HG02885 (cell line): Measurements from ENCODE around the gene GTF3C6.
"Not testable (repeated sequence)": the region's sequence is repeated elsewhere in the genome, so short reads cannot be mapped to it uniquely, and the experiment has no call there.

ENCODE experiments used
- ATAC-seq: cut with Tn5 transposase; IDR thresholded peaks from one replicate; pipeline ENCODE4 v1.9.1; 2021; ENCODE audit warnings: mild to moderate bottlenecking; ENCODE audit not compliant: unreplicated experiment, poor library complexity

The GTF3C6 gene

GRCh38 chr6:110976575-110976974 lies 18.1 kb downstream of the GTF3C6 start:
- ATAC-seq: no peak

- no peak for ATAC-seq
These were observed 21.1 kb downstream of the GTF3C6 start for GRCh38 chr6:110979565-110980101.

GRCh38 chr6:110980227-110980626 lies 21.7 kb downstream of the GTF3C6 start:
- ATAC-seq: no peak

- no peak for ATAC-seq
These were observed 22.1 kb downstream of the GTF3C6 start for GRCh38 chr6:110980648-110981047.

- ATAC-seq: no peak
These were observed 22.7 kb downstream of the GTF3C6 start for GRCh38 chr6:110981202-110981600.

GRCh38 chr6:110990840-110991576 lies 32.5 kb downstream of the GTF3C6 start:
- no peak for ATAC-seq

GRCh38 chr6:110996691-110997090 lies 38.2 kb downstream of the GTF3C6 start:
- no peak for ATAC-seq

- ATAC-seq: no peak
These were observed 41.2 kb downstream of the GTF3C6 start for GRCh38 chr6:110999634-111000270.

GRCh38 chr6:111002350-111002749 lies 43.8 kb downstream of the GTF3C6 start:
- no peak for ATAC-seq

- peak; percentile 40 for ATAC-seq
These were observed 53.0 kb downstream of the GTF3C6 start for GRCh38 chr6:111011360-111012142.

- ATAC-seq: no peak
These were observed 53.6 kb downstream of the GTF3C6 start for GRCh38 chr6:111012143-111012452.

- ATAC-seq: not testable (repeated sequence)
These were observed 54.0 kb downstream of the GTF3C6 start for GRCh38 chr6:111012520-111012919.

- no peak for ATAC-seq
These were observed 54.8 kb downstream of the GTF3C6 start for GRCh38 chr6:111013144-111013915.

GRCh38 chr6:111015389-111016124 lies 57.1 kb downstream of the GTF3C6 start:
- ATAC-seq: no peak

- ATAC-seq: not testable (repeated sequence)
These were observed 58.7 kb downstream of the GTF3C6 start for GRCh38 chr6:111017241-111017640.
